SH-SY5Y (cell line): ENCODE measurements around the gene ZFP14.

Experiments
- GATA2 ChIP-seq: IDR thresholded peaks from 2 replicates; pipeline ENCODE4 v1.6.1; 2011; ENCODE audit warnings: mild to moderate bottlenecking, low read depth, low read length
- GATA3 ChIP-seq: IDR thresholded peaks from 2 replicates; pipeline ENCODE4 v1.6.1; 2011; ENCODE audit warnings: low read depth, mild to moderate bottlenecking, low read length, moderate library complexity

DNA sequence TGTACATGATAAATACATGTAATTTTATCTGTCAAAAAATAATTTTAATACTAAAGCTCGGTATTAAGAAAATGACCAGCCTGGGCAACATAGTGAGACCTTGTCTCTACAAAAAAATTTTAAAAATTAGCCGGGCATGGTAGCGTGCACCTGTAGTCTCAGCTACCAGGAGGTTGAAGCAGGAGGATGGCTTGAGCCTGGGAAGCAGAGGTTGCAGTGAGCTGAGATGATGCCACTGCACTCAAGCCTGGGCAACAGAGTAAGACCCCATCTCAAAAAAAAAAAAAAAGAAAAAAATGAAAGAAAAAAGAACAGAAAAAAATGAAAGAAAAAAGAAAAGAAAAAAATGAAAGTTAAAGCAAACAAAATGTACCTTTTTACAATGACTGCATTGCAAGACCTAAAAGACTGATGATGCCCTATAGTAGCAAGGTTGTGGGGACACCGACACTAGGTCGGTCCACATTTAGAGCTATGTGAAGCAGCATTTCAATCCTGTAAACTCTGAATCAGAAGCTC lies 5.3 kb downstream of the ZFP14 start:
- TF ChIP-seq GATA3: no peak
- TF ChIP-seq GATA2: no peak
